Measurements from ENCODE around the gene PIK3R2.

GRCh38 chr19:18183529-18183928 lies 30.6 kb downstream of the PIK3R2 start:
- TF ChIP-seq CTCF (IDR thresholded peaks at IDR 0.05; ENCODE audit: insufficient read depth, low read length, poor library complexity, severe bottlenecking) (no peak), EZH2phosphoT487 (conservative IDR thresholded peaks at IDR 0.05; ENCODE audit: low read length) (no peak)

Measured in SU-DHL-6 (cell line).